Stimulated activated CD4-positive, alpha-beta T cell treated with anti-CD3 and anti-CD28 coated beads, Interleukin-1b, Interleukin-23, amount 100 ng/mL, for 4 hours (primary cell): ENCODE measurements around the gene CNNM2.

Experiments used
- DNase-seq, 2 donors: peaks; one replicate each; pipeline ENCODE4 v3.0.0-alpha.2; 2020; ENCODE audit warnings: low read depth in 2 of 2

The CNNM2 gene

DNA sequence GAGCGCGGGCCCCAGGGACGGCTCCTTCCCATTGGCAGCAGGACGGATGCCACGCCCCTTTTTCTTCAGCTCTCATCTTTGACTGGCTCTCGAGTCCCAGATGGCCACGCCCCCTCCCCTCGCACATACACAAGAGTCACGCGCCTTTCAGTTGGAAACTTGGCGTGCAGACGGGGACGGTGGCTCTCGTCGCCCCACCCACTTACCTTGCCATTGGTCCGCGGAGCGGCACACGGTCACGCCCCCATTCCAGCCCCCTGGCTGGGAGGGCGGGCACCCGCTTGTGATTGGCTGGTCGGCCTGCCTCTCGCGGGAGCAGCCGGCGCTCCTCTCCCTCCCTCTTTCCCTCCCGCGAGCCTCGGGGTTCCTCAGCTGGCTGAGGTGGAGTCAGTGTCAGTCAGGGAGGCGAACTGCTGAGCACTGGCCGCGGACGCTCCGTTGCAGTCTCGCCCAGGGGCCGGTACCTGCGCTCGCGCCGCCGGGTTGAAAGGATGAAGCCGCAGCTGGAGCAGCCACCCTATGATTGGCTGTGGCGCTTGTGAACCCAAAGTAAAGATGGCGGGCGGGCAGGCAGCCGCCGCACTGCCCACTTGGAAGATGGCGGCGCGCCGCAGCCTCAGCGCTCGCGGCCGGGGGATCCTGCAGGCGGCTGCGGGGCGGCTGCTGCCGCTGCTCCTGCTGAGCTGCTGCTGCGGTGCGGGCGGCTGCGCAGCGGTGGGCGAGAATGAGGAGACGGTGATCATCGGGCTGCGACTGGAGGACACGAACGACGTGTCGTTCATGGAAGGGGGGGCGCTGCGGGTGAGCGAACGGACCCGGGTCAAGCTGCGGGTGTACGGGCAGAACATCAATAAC, at the start of gene CNNM2:
Gene CNNM2 (plus strand): TSS at position 333 of the 855 bp plus-strand sequence. CDS start 187 bp downstream, at position 520.
- peak; percentile 98 to 99 for DNase-seq

DNA sequence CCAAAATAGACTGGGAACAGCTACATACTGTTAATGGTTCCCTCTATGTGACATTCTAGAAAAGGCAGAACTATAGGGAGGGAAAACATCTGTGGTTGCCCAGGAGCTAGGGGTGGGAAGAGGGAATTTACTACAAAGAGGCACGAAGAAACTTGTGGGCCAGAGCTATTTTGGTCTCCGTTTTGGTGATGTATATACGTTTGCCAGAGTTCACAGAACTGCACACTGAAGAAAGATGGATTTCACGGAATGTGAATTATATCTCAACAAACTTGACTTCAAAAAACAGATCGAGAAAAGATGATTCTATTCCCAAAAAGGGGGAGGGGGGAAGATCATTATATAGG, 49.2 kb upstream of the CNNM2 start:
- DNase-seq, result no peak

DNA sequence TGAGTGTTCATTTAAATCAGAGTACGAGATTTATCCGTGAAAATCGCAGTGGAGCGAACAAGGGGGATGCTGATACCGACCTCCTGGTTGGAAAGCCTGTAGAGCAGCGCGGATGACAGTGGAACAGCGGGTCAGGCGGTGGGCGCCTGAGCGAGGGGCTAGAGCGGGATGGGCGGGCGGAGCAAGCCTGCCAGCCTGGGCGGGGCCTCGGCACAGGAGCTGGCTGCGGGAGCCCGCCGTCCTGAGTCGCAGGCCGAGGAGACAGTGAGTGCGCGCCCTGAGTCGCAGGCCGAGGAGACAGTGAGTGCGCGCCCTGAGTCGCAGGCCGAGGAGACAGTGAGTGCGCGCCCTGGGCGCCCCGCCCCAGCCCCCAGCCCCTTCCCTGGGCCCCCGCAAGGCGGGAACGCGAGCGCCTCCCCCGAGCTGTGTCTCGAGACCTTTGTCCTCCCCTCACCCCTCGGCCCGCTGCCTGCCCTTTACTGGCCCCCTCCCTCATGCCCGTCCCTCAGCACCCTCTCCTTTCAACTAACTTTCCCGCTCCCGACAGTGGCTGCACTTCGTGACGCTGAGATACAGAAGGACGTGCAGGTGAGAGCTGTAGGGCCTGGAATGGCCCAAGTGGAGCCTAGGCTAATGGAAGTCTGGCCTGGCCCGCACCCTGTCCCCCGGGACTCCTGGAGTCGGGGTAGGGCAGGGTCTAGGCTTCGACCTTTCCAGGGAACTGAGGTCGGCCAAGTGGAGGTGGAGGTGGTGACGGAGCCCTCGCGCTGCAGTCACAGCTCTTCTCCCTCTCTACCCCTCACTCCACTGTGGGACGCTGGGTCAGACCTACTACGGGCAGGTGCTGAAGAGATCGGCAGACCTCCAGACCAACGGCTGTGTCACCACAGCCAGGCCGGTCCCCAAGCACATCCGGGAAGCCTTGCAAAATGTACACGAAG, 48.6 kb upstream of the CNNM2 start, which contains the start of gene AS3MT:
Gene AS3MT (plus strand): TSS at position 213 of the 941 bp plus-strand sequence. CDS start 123 bp downstream, at position 336.
- DNase-seq, result peak in 1 of 2 donors; percentile 1

DNA sequence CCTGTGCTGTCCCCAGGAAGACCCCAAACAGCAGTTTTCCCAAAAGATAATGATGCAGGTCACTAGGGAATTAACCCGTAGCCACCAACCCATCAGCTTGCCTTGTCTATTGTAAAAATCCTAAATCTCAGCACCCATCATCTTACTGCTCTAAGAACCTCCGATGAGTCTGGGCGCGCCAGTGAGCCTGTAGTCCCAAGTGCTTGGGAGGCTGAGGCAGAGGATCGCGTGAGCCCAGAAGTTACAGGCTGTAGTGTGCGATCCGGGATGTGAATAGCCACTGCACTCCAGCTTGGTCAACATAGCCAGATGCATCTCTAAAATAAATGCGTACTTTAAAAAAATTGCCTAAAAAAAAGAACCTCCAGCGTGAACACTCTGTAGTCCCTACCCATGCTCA, 47.9 kb upstream of the CNNM2 start:
- no peak for DNase-seq

DNA sequence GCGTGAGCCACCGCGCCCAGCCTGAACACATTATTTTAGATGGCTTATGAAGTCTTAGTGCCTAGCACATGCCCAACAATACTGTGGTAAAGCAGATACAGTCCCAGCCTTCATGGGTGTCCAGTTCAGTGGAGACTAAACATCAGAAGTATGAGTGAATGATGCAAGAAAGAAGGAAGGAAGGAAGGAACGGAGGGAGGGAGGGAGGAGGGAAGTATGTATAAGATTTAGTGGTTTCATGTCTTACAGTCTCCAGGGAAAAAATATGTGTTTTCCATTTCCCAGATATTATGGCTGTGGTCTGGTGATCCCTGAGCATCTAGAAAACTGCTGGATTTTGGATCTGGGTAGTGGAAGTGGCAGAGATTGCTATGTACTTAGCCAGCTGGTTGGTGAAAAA, 45.9 kb upstream of the CNNM2 start:
- no peak for DNase-seq

DNA sequence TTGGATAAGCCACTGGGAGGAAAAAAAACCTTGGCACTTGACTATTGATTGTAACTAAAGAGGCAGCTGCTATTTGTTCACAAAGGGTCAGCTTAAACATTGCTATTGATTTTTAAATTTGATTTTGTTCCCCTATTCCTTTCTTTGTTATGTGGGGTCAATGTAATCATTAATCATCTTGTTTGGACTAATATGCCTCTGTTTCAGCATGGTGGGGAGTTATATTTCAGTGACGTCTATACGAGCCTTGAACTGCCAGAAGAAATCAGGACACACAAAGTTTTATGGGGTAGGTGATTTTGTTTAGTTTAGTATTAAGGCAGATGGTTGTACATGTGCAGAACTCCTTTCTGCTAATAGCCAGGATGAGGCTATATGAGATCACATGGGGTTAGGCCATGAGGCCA, 41.3 kb upstream of the CNNM2 start:
- DNase-seq, result no peak

DNA sequence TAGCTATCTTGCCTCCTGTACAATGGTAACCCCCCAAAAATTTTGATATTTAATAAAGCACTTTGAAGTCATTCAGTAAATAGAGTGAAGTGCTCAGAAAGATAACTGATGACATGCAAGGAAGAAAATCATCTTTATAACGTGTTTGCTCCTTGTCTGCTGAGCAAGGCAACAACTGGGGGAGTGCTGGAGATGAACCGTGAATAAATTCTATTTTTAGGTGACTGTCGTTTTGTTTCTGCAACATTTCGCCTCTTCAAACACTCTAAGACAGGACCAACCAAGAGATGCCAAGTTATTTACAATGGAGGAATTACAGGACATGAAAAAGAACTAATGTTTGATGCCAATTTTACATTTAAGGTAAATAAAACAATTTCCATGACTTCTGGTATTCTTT, 39.5 kb upstream of the CNNM2 start:
- DNase-seq, result no peak

DNA sequence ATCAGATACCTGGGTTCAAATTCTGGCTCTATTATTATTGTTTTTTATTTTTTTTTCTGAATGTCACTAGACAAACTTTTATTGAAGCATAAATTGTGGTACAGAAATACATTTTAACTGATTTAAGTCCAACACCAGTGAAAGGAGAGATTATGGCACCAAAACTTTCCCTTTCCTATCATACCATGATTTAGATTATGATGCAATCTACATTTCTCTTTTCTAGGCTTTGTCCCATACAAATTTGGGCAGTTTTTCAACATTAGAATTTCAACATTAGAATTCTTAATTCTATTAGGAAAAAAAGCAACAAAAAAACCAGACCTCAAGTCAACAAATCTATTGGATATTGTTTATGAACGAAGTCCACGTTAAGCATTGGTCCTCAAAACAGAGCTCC, 37.8 kb upstream of the CNNM2 start:
- DNase-seq, result no peak

DNA sequence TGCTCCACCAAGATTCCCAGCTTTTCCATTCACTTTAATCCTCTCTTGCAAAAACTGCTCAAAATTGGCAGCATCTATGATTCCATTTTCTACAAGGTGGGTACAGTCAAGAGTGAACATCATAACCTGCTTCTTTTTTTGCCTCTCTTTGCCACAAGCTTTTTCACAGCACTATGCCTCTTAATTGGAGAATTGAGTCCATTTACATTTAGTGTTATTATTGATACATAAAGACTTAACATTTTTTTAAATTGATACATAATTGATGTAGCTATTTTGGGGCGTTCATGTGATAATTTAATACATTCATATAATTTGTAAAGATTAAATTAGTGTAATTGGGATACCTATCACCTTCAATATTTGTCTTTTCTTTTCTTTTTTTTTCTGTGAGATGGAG, 30.0 kb upstream of the CNNM2 start:
- no peak for DNase-seq

DNA sequence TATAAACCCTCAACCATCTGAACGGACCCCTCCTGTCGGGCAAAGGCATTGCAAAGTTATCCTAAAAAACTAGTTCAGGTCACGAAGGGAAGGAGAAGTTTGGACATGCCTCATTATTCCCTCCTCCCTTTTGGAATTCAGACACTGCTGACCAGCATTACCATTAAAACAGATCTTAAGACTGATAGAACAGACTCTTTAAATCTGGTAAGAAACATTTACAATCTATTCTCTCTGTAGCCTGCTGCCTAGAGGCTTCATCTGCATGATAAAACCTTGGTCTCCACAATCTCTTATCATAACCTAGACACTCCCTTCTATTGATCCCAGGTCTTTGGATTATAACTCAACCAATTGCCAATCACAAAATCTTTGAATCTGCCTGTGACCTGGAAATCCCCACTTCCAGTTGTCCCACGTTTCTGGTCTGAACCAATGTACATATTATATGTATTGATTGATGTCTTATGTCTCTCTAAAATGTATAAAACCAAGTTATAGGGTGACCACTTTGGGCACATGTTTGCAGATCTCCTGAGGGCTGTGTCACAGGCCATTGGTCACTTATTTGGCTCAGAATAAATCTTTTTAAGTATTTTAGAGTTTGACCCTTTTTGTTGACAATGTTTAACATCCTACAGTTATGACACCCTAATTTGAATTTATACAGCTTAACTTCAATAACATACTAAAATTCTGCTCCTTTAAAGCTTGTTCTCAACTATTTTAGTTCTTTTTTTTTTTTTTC, 23.5 kb upstream of the CNNM2 start:
- no peak for DNase-seq

DNA sequence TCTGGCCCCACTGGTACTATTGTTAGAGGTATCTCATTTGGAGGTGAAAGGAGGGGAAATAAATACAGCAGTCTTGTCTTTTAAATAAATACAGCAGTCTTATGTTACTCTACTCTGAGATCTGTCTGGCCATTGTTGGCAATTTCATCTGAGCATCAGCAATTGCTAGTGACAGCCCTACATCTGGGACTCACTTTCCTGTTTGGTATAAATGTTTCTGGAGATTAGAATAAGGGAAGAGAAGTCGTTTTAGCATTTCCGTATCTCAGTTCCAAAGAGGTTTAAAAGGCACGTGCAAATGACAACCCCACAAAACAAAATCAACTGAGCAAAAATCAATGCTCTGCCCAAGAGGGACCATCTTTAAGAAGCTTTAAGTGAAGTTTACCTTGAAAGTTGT, 18.1 kb upstream of the CNNM2 start:
- no peak for DNase-seq

DNA sequence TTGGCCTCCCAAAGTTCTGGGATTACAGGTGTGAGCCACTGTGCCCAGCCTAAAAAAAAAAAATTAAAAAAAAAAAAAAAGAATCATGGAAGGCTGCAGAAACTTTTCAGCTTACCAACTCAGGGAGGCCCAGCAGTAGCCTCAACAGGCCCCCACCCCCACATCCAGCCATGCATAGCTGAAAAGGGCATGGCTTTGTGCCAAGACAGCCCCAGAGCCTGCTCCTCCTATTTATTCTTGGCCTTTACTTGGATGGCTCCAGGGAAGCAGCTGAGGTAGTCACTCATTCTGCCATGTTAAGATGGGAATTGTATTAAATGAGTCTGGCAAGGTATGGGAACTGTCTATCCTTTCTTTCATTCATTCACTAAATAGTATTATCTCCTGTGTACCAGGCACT, 13.7 kb upstream of the CNNM2 start:
- DNase-seq, result no peak

DNA sequence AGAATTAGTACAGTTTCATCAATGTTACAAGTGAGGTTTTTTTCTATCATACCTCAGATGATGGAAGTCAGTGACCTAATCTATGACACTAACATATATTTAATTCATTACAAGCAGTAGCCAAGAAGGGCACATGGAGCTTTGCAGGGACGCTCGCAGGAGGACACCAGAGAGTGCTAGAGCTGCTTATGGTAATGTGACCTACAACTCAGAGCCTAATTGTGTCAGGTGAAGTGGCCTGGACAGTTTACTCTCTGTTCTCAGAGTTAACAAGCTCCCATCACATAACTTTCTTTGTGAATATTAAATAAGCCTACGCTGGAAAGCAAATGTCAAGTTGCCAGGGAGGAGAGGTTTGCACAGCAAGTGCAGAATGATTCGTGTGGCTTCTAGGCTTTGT, 11.6 kb upstream of the CNNM2 start:
- no peak for DNase-seq

DNA sequence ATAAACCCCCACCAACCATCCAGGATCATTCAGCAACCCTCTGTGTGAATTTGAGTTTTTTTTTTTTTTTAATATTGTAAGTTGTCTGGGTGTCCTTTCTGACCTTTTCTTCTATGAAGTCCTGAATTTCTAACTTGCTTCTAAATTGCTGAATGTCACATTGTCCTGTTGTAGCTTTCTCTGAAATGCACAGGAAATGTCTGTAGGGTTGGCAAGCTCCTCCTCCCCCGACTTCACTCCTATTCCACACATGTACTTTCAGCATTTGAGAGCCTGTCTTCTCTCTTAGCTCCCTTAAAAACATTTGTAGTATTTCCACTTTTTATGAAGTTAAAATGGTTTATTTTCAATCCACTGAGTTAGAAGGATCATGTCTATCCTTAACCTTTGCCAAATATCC, 3.3 kb upstream of the CNNM2 start:
- no peak for DNase-seq

DNA sequence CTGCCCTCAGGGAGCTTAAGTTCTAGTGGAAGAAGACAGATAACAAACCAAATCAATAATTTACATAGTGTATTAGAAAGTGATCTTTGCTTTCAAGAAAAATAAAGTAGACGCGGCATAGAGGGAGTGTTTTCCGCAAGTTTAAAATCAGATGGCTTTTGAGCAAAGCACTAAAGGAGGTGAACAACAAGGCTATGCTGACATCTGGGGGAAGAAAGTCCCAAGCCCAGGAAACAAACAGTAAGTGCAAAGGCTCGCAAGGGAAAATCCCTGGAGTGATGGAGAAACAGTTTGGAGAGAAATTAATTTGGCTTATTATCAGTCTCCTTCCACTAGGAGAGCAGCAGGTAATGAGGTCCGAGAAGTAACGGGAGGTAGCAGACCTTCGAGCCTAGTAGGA, 1.9 kb upstream of the CNNM2 start:
- no peak for DNase-seq

DNA sequence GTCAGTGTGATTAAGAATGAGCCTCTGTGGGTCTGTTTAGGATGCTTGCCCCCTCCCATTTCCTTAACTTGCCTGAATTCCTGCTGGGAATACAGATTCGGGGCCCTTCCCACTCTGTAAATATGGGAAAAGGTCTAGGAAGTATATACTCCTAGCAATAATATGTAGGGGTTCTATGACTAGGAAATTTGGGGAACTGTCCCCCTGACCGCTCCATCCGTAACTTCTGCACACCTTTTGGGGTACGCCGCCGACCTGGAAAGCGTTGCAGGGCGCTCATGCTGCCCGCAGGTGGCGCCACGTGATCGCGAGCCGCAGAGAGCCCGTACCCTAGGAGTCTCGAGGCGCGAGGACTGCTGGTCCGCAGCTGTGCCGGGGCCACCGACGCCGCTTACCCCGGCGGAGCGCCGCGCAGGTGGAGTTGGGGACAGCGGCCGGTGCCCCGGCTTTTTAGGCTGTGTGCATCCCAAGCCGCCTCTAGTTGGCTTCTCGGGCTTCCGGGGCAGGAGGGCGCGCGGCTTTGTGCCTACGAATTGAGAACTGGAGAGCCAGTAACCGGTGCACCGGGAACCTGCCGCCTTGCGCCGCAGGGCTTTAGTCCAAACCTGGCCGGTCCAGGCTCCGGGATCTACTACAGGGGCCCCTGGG, 656 bp upstream of the CNNM2 start:
- peak; percentile 72 to 73 for DNase-seq

DNA sequence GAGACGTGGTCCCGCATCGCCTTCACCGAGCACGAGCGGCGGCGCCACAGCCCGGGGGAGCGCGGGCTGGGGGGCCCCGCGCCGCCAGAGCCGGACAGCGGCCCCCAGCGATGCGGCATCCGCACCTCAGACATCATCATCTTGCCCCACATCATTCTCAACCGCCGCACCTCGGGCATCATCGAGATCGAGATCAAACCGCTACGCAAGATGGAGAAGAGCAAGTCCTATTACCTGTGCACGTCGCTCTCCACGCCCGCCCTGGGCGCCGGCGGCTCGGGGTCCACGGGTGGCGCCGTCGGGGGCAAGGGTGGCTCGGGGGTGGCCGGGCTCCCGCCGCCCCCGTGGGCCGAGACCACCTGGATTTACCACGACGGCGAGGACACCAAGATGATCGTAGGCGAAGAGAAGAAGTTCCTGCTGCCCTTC, 737 bp downstream of the CNNM2 start:
- no peak for DNase-seq

DNA sequence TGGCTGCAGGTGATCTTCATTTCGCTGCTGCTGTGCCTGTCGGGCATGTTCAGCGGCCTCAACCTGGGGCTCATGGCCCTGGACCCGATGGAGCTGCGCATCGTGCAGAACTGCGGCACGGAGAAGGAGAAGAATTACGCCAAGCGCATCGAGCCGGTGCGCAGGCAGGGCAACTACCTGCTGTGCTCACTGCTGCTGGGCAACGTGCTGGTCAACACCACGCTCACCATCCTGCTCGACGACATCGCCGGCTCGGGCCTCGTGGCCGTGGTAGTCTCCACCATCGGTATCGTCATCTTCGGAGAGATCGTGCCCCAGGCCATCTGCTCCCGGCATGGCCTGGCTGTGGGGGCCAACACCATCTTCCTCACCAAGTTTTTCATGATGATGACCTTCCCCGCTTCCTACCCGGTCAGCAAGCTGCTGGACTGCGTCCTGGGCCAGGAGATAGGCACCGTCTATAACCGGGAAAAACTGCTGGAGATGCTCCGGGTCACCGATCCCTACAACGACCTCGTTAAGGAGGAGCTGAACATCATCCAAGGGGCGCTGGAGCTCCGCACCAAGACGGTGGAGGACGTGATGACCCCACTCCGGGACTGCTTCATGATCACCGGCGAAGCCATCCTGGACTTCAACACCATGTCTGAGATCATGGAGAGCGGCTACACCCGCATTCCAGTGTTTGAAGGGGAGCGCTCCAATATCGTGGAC, 1.3 kb downstream of the CNNM2 start:
- peak in 1 of 2 donors; percentile 7 for DNase-seq

DNA sequence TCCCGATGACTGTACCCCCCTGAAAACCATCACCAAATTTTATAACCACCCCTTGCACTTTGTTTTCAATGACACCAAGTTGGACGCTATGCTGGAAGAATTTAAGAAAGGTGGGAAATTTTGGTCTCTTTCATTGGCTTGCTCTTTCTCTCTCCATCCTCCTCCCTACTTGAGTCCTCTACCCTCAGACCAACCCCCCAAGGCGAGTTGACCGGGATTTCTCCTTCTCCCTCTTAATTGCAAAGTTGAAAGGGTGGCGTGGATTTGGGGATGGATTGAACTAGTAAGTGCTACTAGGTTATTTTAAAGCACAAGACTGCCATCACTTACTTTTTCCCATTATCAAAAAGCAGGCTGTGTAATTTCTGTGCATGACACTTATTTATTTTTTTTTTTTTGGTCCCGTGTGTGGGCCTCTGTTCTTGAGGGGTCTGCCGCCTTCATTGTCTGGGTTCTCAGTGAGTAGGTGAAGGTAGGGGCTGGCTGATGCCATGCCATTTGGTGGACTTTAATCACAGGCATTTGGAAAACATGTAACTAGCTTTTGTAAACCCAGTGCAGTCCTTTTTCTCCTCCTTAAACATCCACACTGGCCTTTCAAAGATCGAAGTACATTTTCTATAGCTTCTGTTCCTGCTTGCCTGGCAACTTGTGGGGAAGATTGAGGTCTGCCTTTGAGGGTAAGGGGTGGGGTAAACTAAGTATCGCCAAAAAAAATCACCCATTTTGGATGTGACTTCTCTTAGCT, 2.1 kb downstream of the CNNM2 start:
- DNase-seq, result no peak

DNA sequence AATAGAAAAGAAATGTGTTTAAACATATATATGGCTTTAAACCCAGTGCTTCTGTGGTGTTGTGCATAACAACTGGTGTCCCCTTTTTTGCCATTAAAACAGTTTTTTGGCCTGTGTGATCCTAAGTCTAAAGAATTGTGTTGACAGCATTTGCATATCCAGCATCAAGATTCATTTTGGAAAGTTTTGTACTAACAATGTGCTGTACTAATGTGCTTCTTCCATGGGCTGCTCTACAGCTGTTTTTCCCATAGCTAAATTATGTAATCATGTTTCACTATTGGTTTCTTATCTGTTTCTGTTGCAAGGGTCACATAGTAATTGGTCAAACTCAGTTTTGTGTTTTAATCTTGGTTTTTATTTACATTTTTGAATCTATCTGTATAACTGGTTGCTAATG, 5.5 kb downstream of the CNNM2 start:
- DNase-seq, result no peak
